CD4-positive, alpha-beta T cell (primary cell): Measurements from ENCODE around the gene CACNA1G. TPM values are rescaled to one million over a fixed set of nuclear protein-coding genes. Genes with fewer than 3 reads are reported as not detected.

Experiments
- ATAC-seq: fragments of 200-7000 bp; cut with Tn5 transposase; one replicate; pipeline ENCODE4 v1.10.0; 2022; ENCODE audit warnings: mild to moderate bottlenecking; ENCODE audit not compliant: poor library complexity
- CTCF ChIA-PET: fragments of 350-600 bp; sonication (Branson Sonifier 250); formaldehyde crosslinking; loops from one replicate; lab custom pipeline; 2021; ENCODE audit warnings: antibody characterized with exemption, inconsistent platforms; lab: Charles Lee
- POLR2A ChIA-PET: fragments of 350-600 bp; sonication (Branson Sonifier 250); formaldehyde crosslinking; loops from one replicate; lab custom pipeline; 2021; ENCODE audit warnings: antibody characterized with exemption, inconsistent platforms; lab: Charles Lee
- DNase-seq, 14 experiments: peaks; one replicate each; pipeline ENCODE4 v3.0.0-alpha.2; 2013 to 2020; ENCODE audit warnings: mixed read lengths in 2 of 14
- H3K27ac ChIP-seq, 2 donors: one replicate each; pipeline versions ENCODE4 v1.5.1 to v1.7.0; 2013; ENCODE audit warnings: low read length in 2 of 2, low read depth in 1 of 2, mild to moderate bottlenecking in 1 of 2
- H3K27me3 ChIP-seq, 2 experiments: 1 replicate in 1 of 2; 2 replicates in 1 of 2; pipeline versions ENCODE4 v1.6.1 to v1.7.0; 2013; ENCODE audit warnings: low read length in 2 of 2, control low read depth in 1 of 2, mild to moderate bottlenecking in 1 of 2, moderate library complexity in 1 of 2; ENCODE audit not compliant: insufficient read depth in 2 of 2, control insufficient read depth in 1 of 2
- H3K36me3 ChIP-seq: one replicate; pipeline ENCODE4 v1.6.1; 2013; ENCODE audit warnings: low read length, control low read depth; ENCODE audit not compliant: insufficient read depth
- H3K4me1 ChIP-seq: one replicate; pipeline ENCODE4 v1.6.1; 2013; ENCODE audit warnings: low read length, control low read depth; ENCODE audit not compliant: insufficient read depth
- H3K4me3 ChIP-seq: one replicate; pipeline ENCODE4 v1.5.1; 2013; ENCODE audit warnings: mild to moderate bottlenecking, low read length, moderate library complexity
- H3K9me3 ChIP-seq, 2 experiments: 1 replicate in 1 of 2; 2 replicates in 1 of 2; pipeline versions ENCODE4 v1.6.1 to v1.7.0; 2013; ENCODE audit warnings: low read length in 2 of 2, mild to moderate bottlenecking in 2 of 2, control low read depth in 1 of 2, moderate library complexity in 1 of 2; ENCODE audit not compliant: control insufficient read depth in 1 of 2, insufficient read depth in 1 of 2
- H3K27ac Mint-ChIP-seq: one replicate; pipeline ENCODE4 v1.8.0; 2020; ENCODE audit warnings: mixed read lengths
- H3K27me3 Mint-ChIP-seq: one replicate; pipeline ENCODE4 v1.8.0; 2021; ENCODE audit warnings: mixed read lengths
- H3K36me3 Mint-ChIP-seq: one replicate; pipeline ENCODE4 v1.8.0; 2021; ENCODE audit warnings: low read depth, mixed read lengths
- H3K4me1 Mint-ChIP-seq: one replicate; pipeline ENCODE4 v1.8.0; 2021; ENCODE audit warnings: low read depth, mixed read lengths
- H3K4me3 Mint-ChIP-seq: one replicate; pipeline ENCODE4 v1.8.0; 2020; ENCODE audit warnings: mild to moderate bottlenecking, mixed read lengths
- H3K9me3 Mint-ChIP-seq: one replicate; pipeline ENCODE4 v1.8.0; 2020; ENCODE audit warnings: mixed read lengths
- CTCF ChIP-seq: fragments of 200-600 bp; IDR thresholded peaks from one replicate; pipeline ENCODE4 v1.8.0; 2022; ENCODE audit warnings: antibody characterized with exemption, mild to moderate bottlenecking
- intact Hi-C, 2 experiments: fragments of 100-400 bp; cut with DNase I in 1 of 2; cut with micrococcal nuclease in 1 of 2; formaldehyde crosslinking; loops; one replicate each; pipeline versions ENCODE4 v1.15.1 to v1.9.0; 2023 to 2025; cut with DNase I, micrococcal nuclease
- total RNA-seq, 174 experiments: library from RNA in 2 of 174; stranded (reverse) in 2 of 174; gene quantifications; one replicate each; pipeline ENCODE4 v1.2.3 and lab custom pipeline; 2021 to 2026

The CACNA1G gene
- total RNA-seq, 2 experiments from 2014 or later: not detected

GRCh38 chr17:50657627-50658026 is 97.1 kb downstream of the CACNA1G start:
- Histone ChIP-seq H3K36me3 (no peaks in the 10 kb centered on the region), H3K4me3 (no peak overlapping the region), H3K9me3 (peaks cover 0 to 7% of the 10 kb centered on the region in 2 experiments), H3K4me1 (peaks cover 15% of the 10 kb centered on the region), H3K27ac (no peak overlapping the region), H3K27me3 (no peaks in the 10 kb centered on the region)
- Mint-ChIP-seq H3K36me3 (no peaks in the 10 kb centered on the region), H3K27me3 (no peaks in the 10 kb centered on the region), H3K4me3 (no peak overlapping the region), H3K9me3 (no peaks in the 10 kb centered on the region), H3K4me1 (no peaks in the 10 kb centered on the region), H3K27ac (no peak overlapping the region)
- CTCF ChIA-PET: no interaction called here
- intact Hi-C loops: no loop called here
- no peak for ATAC-seq
- TF ChIP-seq CTCF: no peak
- DNase-seq: no peak
- POLR2A ChIA-PET: interaction anchor here (0.6 kb wide), 1 partner anchor 39 kb away, joined by 3 read pairs; no protein-coding TSS in a partner anchor

GRCh38 chr17:50658616-50659015 is 98.1 kb downstream of the CACNA1G start:
- DNase-seq (no peak), ATAC-seq (no peak)
- no peak overlapping the region for H3K4me3 ChIP-seq
- no peak overlapping the region for H3K27ac ChIP-seq
- no peaks in the 10 kb centered on the region for H3K27me3 ChIP-seq
- no peaks in the 10 kb centered on the region for H3K9me3 Mint-ChIP-seq
- ChIA-PET CTCF (no interaction called here), POLR2A (no interaction called here)
- H3K4me1 ChIP-seq: peaks cover 15% of the 10 kb centered on the region
- H3K27ac Mint-ChIP-seq: no peak overlapping the region
- no peak for TF ChIP-seq CTCF
- H3K36me3 ChIP-seq: no peaks in the 10 kb centered on the region
- no peak overlapping the region for H3K4me3 Mint-ChIP-seq
- no peaks in the 10 kb centered on the region for H3K27me3 Mint-ChIP-seq
- H3K9me3 ChIP-seq: no peaks in the 10 kb centered on the region
- H3K4me1 Mint-ChIP-seq: no peaks in the 10 kb centered on the region
- intact Hi-C loops: no loop called here
- no peaks in the 10 kb centered on the region for H3K36me3 Mint-ChIP-seq

GRCh38 chr17:50659179-50659578 is 98.7 kb downstream of the CACNA1G start:
- no peaks in the 10 kb centered on the region for H3K4me1 Mint-ChIP-seq
- no peaks in the 10 kb centered on the region for H3K27me3 Mint-ChIP-seq
- H3K9me3 Mint-ChIP-seq: no peaks in the 10 kb centered on the region
- intact Hi-C loops: no loop called here
- ChIA-PET CTCF (no interaction called here), POLR2A (no interaction called here)
- DNase-seq (no peak), ATAC-seq (no peak)
- Histone ChIP-seq H3K9me3 (no peaks in the 10 kb centered on the region), H3K36me3 (no peaks in the 10 kb centered on the region), H3K27me3 (no peaks in the 10 kb centered on the region), H3K4me1 (peaks cover 15% of the 10 kb centered on the region), H3K27ac (no peak overlapping the region), H3K4me3 (no peak overlapping the region)
- H3K36me3 Mint-ChIP-seq: no peaks in the 10 kb centered on the region
- no peak overlapping the region for H3K4me3 Mint-ChIP-seq
- no peak for TF ChIP-seq CTCF
- H3K27ac Mint-ChIP-seq: no peak overlapping the region
